GM13976 (cell line): ENCODE results near the gene CCDC14.

Experiments used
- DNase-seq: peaks from one replicate; pipeline ENCODE4 v3.0.0; 2012; ENCODE audit warnings: low spot score
- in situ Hi-C: fragments of 300-500 bp; cut with MboI; formaldehyde crosslinking; loops from one replicate; pipeline ENCODE4 v1.12.0; 2022; ENCODE audit warnings: low sequenced_read_pairs, mixed read lengths, inconsistent platforms; ENCODE audit not compliant: unreplicated experiment
- TF ChIP-seq, protein P1 (sequence below): IDR thresholded peaks from 2 replicates; pipeline ENCODE4 v1.5.1; 2012; ENCODE audit warnings: borderline replicate concordance, mild to moderate bottlenecking; ENCODE audit not compliant: insufficient read depth; ENCODE audit errors: extremely low read depth, missing control alignments, control extremely low read depth

CCDC14 gene

DNA sequence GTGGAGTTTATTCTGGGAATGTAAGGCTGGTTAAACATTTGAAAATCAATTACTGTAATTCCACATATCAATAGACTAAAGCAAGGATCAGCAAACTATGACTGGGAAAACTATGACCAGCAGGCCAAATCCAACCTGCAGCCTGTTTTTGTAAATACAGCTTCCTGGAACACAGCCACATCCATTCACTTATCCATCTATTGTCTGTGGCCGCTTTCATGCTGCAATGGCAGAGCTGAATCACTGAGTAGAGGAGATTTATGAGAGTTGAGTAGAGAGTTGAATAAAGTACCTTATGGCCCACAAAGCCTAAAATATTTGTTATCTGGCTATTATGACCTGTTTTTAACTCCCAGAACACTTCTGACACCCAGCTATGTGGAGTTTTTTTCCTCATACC is 89.1 kb downstream of the CCDC14 start:
- no peak for DNase-seq
- TF ChIP-seq, protein P1, sequence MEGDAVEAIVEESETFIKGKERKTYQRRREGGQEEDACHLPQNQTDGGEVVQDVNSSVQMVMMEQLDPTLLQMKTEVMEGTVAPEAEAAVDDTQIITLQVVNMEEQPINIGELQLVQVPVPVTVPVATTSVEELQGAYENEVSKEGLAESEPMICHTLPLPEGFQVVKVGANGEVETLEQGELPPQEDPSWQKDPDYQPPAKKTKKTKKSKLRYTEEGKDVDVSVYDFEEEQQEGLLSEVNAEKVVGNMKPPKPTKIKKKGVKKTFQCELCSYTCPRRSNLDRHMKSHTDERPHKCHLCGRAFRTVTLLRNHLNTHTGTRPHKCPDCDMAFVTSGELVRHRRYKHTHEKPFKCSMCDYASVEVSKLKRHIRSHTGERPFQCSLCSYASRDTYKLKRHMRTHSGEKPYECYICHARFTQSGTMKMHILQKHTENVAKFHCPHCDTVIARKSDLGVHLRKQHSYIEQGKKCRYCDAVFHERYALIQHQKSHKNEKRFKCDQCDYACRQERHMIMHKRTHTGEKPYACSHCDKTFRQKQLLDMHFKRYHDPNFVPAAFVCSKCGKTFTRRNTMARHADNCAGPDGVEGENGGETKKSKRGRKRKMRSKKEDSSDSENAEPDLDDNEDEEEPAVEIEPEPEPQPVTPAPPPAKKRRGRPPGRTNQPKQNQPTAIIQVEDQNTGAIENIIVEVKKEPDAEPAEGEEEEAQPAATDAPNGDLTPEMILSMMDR, result no peak
- in situ Hi-C loops, result no loop called here

DNA sequence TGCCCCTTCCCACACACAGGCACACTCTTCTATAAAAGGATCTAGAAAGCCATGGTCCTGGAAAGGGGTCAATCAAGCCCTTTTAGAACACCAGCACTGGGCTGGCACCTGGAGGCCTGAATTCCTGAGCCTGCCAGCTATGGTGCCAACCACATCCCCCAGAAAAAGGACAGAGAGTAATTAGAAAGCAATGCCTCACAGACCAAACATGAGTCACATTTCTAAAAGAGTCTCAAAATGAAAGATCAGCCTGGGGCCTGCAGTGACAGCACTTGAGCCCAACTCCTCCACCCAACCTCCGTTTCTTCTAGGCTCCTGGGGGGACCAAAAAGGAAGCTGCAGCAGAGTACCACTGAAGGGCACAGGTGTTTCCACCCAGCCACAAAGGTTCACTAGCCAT is 91.0 kb downstream of the CCDC14 start:
- in situ Hi-C loops, result no loop called here
- TF ChIP-seq, protein P1, result no peak
- no peak for DNase-seq

- TF ChIP-seq, protein P1, result no peak
- no peak for DNase-seq
Observed at GRCh38 chr3:123869165-123869564, 91.9 kb downstream of the CCDC14 start.

GRCh38 chr3:123864706-123865105 is 96.3 kb downstream of the CCDC14 start:
- in situ Hi-C loops, result no loop called here
- TF ChIP-seq, protein P1, result no peak
- no peak for DNase-seq

More at GRCh38 chr3:123869165-123869564, 91.9 kb downstream of the CCDC14 start:
- in situ Hi-C loops, result no loop called here
